Panc1 (cell line): ENCODE results near the gene MARK4.

Experiments
- CTCF ChIP-seq: fragments of 450-650 bp; IDR thresholded peaks from 2 replicates; pipeline ENCODE4 v1.5.1; 2017; ENCODE audit warnings: mild to moderate bottlenecking
- POLR2AphosphoS5 ChIP-seq: IDR thresholded peaks from 2 replicates; pipeline ENCODE4 v1.6.1; 2012; ENCODE audit warnings: mild to moderate bottlenecking, low read depth, low read length, moderate library complexity
- REST ChIP-seq, 2 experiments: IDR thresholded peaks; 2 replicates each; pipeline ENCODE4 v1.6.1; 2011 to 2012; ENCODE audit warnings: low read depth in 2 of 2, control low read depth in 1 of 2, low read length in 1 of 2, mild to moderate bottlenecking in 1 of 2, moderate library complexity in 1 of 2; ENCODE audit not compliant: insufficient read depth in 1 of 2
- SIN3A ChIP-seq: IDR thresholded peaks from 2 replicates; pipeline ENCODE4 v1.6.1; 2012; ENCODE audit warnings: low read depth, mild to moderate bottlenecking, low read length, moderate library complexity, borderline replicate concordance; ENCODE audit not compliant: insufficient read depth

GRCh38 chr19:45305421-45305820 lies 54.4 kb downstream of the MARK4 start:
- TF ChIP-seq CTCF = no peak
- TF ChIP-seq REST (IDR thresholded peaks at IDR 0.05; ENCODE audit: insufficient read depth in 1 of 2, low read depth in 2 of 2, low read length in 1 of 2) = no peak
- no peak for TF ChIP-seq POLR2AphosphoS5
- no peak for TF ChIP-seq SIN3A
